Ecto neural progenitor cell (in vitro differentiated cells): ENCODE results near the gene SAMD11.

Experiments
- DNase-seq: peaks from one replicate; pipeline ENCODE4 v3.0.0-alpha.2; 2018; ENCODE audit warnings: low spot score

Gene SAMD11

GRCh38 chr1:905071-905749, 18.5 kb upstream of the SAMD11 start:
- peak; percentile 63 for DNase-seq

GRCh38 chr1:905811-906599, 17.7 kb upstream of the SAMD11 start:
- peak; percentile 46 for DNase-seq

- peak; percentile 50 for DNase-seq
Measured at GRCh38 chr1:906600-907420, 16.9 kb upstream of the SAMD11 start.

GRCh38 chr1:907611-908451, 15.9 kb upstream of the SAMD11 start:
- DNase-seq: peak; percentile 42

- no peak for DNase-seq
Measured at GRCh38 chr1:908661-909060, 15.1 kb upstream of the SAMD11 start.

GRCh38 chr1:909861-910310, 13.8 kb upstream of the SAMD11 start:
- no peak for DNase-seq

- DNase-seq: peak; percentile 45
Measured at GRCh38 chr1:910311-910880, 13.3 kb upstream of the SAMD11 start.

GRCh38 chr1:910881-911721, 12.6 kb upstream of the SAMD11 start:
- DNase-seq: peak; percentile 43

GRCh38 chr1:911875-912739, 11.6 kb upstream of the SAMD11 start:
- peak; percentile 40 for DNase-seq

- DNase-seq: peak; percentile 64
Measured at GRCh38 chr1:912740-913301, 10.9 kb upstream of the SAMD11 start.

GRCh38 chr1:913491-914130, 10.1 kb upstream of the SAMD11 start:
- DNase-seq: peak; percentile 41

- peak; percentile 32 for DNase-seq
Measured at GRCh38 chr1:914131-914890, 9.4 kb upstream of the SAMD11 start.

- DNase-seq: no peak
Measured at GRCh38 chr1:914891-915280, 8.8 kb upstream of the SAMD11 start.

- DNase-seq: peak; percentile 40
Measured at GRCh38 chr1:915295-916172, 8.2 kb upstream of the SAMD11 start.

- peak; percentile 42 for DNase-seq
Measured at GRCh38 chr1:916173-917075, 7.3 kb upstream of the SAMD11 start.

- no peak for DNase-seq
Measured at GRCh38 chr1:917076-917459, 6.7 kb upstream of the SAMD11 start.
